NCI-H1930 (cell line): ENCODE measurements around the gene ARPP21.

ENCODE experiments used
- DNase-seq, 2 experiments: peaks; one replicate each; lab custom pipeline; 2025; lab: John Stamatoyannopoulos, UW

ARPP21 gene

DNA sequence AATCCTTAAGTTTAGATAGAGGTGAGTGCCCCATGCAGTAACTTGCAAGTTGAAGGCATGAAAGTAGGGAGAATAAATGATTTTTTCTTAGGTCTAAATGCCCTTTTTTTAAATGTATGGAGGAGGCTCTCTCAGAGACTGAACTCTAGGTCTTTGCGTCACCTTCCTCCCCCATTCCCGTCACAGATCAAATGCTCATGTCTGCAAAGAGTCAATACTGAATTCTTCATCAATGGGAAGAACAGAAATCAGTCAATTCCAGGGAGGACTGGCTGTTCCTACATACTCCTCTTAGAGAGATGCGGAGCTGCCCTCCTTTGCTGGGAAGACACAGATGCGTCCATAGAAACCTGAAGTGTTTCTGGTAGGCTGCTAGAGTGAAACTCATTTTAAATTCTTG lies 98.2 kb downstream of the ARPP21 start:
- no peak for DNase-seq

DNA sequence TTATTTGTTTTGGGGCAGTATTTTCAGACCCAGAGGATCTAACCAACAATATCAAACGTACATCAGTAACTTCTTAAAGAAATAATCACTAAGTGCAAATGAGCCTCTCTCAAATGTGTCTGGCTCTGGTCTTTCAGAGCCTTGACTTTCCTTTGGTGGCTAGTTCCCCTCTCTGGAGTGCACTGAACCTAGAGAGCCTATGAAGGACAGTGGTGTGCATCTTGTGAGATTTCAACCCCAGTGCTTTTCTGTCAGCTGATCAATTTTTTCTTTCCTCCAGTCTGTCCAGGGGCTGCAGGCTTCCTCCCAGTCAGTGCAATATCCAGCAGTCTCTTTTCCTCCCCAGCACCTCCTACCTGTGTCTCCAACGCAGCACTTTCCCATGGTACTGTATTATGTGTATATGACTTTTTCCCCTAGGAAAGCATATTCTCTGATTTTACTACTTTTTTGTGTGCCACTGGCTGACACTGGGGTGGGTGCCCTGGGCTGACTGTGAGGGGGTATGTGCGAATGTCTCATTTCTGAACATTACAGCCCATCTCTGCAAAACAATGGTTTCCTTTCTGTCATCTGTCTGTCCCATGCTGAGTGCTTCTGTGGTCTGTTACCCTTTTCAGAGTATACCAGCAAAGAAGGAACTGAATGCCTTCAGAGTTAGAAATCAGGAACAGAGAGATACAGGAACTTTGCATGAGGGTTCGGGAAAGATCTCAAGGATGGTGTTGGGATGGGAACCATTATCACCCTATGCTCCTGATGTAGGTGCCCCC lies 98.8 kb downstream of the ARPP21 start:
- DNase-seq: no peak

DNA sequence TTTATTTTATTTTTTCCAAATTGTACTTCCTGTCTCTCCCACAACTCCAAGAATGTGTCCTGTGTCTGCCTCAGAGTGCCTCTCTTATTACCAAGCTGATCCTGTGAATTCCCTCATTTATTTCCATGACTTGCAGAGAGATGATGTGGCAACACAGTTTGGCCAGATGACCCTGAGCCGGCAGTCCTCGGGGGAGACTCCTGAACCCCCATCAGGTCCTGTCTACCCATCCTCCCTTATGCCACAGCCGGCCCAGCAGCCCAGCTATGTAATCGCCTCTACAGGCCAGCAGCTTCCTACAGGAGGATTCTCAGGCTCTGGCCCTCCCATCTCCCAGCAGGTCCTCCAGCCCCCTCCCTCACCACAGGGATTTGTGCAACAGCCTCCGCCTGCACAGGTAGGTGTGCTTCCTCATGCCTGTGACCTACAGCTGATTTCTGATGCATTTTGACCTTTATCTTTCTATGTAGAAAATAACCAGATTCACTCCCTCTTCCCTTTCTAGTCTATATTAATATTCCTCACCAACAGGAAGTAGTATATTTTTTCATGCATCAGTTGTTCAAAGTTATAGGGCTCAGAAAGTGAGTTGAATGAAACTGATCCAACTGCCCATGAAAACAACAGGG lies 100.0 kb downstream of the ARPP21 start:
- DNase-seq: no peak

DNA sequence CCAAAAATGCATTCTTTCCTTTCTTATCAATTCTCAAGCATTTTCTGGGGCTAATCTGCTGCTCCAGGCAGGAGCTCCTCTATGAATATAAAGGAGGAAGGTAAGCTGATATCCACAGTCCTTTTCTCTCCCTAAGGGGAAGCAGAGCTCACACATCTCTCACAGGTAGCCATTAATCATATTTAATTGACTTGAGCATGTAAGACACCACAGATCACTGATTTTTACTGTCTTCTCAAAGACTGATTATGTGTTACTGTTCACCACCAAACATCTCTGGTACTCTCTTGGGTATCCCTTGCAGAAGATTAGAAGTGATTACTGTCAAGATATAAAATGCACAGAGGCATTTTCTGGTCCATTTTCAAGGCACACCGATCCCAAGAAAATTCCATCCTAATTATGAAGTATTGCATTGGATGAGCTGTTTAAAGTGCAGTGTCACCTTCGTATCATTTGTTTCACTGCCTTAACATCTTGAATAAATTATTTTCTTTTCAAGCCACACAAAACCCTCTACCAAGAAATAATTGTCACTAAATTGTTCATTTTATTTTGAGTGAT lies 100.7 kb downstream of the ARPP21 start:
- DNase-seq: no peak

DNA sequence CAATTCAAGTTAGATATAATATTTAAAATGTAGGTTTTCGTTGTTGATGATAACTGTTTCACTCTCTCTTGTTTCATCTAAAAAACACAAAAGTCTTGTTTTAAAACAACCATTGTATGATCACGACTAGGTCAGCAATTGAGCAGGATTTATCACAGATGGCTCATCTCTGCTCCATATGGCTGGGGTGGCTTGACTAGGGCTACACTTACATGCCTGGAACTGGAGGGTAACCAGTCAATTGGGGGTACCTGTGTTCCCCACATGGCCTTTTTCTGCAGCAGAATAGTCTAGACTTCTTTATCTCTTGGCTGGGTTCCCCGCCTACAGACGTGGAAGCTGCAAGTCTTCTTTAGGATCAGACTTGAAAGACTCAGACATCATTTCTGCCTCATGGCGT lies 103.9 kb downstream of the ARPP21 start:
- DNase-seq: no peak

DNA sequence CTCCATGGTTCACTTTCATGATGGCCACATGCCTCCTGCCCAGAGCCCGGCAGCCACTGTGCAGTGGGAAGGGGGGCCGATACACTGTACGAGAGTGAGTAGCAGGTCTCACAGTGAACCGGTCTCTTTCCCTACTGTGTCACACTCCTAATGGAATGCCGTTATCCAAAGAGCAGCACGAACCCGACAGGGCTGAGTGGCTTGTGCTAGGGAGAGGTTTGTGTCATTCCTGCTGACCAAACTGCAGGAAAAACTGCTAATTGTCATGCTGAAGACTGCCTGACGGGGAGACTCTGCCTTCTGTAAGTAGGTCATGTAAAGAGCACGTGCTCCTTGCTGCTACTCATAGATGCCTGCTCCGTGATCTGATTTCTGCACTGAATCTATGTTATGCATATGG lies 105.1 kb downstream of the ARPP21 start:
- no peak for DNase-seq

DNA sequence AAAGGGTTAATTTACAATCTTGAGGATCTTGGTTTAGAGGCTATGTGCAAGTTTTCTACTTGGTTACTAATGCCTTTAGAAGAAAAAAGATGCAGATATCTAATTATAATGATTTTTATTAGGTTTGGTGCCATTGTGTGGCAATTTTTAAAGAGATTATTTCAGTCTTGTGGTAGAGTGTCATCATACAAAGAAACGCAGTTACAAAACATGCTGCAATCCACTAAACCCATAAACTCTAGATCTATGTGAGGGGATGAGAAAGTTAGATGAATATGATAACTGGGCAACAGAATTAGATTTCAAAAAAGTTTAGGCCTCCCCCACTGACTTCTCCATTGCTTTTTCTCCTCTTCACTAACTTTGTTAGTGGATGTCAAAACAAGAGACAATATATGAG lies 106.0 kb downstream of the ARPP21 start:
- no peak for DNase-seq

DNA sequence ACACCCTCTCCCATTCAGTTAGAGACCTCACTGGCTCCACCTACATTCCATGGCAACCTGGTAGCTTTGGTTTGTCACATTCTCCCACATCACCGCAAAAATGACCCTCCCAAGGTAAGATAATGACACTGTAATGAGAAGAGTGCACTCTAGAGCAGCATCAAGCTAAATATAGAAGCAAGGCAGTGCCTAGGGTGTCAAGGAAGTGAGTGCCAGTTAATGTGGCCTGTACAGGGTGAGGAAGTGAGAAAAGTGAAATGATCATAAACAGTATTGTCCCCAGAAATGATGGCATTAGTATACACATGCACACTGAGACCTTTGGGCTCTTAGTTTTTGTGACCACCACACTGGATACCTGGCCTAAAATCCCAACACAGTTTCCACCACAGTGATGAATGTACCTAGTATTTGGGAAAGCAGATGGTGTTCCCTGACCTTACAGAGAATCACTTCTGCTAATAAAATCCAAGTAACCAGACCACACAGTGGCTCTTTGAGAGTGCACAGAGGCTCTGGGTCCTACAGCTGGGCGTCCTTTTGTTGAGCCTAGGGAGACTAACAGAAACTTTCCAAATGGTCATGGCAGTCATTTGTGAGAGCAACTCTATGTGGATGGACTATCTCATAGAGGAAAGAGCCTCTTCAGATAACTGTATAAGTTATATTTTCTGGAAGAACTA lies 106.6 kb downstream of the ARPP21 start:
- DNase-seq: no peak

DNA sequence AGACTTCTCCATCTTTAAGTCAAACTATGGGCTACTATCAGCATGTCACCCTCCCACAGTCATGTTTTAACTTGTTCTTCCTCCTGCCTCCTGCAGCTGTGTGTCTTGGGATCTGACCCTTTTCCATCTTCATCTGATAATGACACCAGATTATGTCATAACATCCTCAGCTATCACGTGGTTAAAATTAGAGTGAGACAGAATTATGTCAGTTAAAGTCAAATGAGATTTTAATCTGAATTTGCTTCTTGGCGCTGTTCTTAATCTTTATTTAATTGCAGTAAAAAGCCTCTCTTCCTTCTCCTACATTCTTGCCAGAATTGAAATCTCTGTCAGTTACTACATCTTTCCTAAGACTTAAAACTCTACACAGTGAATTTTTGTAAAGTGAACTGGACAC lies 107.2 kb downstream of the ARPP21 start:
- no peak for DNase-seq

DNA sequence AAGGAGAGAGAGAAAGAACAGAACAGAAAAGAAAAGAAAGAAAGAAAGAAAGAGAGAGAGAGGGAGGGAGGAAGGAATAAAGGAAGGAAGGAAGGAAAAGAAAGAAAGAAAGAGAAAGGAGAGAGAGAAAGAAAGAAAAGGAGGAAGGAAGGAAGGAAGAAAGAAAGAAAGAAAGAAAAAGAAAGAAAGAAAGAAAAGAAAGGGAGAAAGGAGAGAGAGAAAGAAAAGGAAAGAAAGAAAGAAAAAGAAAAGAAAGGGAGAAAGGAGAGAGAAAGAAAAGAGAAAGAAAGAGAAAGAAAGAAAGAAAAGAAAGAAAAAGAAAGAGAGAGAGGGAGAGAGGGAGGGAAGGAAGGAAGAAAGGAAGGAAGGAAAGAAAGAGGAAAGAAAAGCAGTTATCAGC lies 108.8 kb downstream of the ARPP21 start:
- DNase-seq: no peak

DNA sequence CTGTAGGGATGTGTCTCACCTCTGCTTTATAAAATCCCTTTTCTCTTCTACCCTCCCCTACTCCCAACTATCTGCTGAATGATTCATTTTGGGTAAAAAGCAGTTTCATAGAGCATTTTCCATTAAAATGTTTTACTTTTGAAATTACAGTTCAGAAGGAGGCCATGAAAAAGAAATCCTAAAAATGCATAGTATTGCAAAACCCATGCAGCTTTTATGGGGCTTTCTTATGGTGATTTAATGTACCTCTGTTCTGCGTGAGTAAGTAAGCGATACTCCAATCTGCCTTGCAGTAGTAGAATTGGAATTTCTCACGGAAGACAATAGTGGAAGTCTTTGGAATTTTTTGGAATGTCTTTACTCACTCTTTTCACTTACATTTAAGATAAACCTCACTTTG lies 111.9 kb downstream of the ARPP21 start:
- DNase-seq: no peak

DNA sequence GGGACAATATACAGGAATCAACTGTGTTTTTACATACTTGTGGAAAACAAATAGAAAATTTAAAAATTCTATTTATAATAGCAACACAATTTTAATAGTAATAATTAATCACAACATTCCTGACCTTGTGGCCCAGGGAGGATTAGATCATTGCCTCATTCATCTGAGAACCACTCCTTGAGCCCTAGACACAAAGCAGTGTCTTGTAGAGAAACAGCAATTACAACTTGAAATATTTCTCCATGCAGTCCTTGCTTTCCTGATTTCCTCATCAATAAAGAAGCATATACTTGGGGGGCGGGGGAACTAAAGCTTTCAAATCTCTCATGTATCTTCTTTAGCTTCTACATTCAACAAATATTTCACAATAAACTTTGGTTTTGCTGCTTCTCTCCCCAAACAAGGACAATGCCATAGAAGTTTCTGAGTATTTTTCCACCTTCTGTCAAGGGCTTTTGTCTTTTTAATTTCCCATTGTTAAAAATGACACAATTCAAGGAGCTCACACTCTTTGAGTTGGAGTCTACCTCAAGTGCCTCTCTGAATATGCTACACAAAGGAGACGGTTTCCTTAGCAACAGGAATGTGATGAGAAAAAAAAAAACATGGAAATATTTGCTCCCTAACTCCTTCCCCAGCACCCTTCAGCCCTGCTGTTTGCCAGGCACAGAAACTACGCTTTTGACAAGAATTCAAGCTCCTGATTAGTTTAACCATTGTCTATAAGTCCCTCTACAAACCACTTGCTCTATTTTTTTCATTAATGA lies 118.8 kb downstream of the ARPP21 start:
- DNase-seq: no peak

DNA sequence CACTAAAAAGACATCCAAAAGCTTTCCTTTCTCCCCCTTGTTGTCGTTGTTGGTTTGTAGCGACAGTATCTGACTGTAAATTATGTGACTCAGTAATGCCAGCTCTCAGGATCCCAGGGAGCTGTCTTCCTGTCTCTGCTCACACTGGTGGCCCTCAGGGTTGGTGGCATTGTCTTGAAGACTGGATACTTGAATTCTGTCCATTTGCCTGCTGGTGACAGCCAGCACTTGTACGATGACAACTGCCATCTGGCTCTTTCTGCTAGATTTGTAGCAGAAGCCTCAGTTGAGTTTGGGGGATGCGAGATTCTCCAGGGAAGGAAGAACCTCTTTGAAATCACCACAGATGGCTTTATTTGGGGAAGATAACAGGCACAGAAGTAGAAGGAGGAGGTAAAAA lies 120.8 kb downstream of the ARPP21 start:
- no peak for DNase-seq

DNA sequence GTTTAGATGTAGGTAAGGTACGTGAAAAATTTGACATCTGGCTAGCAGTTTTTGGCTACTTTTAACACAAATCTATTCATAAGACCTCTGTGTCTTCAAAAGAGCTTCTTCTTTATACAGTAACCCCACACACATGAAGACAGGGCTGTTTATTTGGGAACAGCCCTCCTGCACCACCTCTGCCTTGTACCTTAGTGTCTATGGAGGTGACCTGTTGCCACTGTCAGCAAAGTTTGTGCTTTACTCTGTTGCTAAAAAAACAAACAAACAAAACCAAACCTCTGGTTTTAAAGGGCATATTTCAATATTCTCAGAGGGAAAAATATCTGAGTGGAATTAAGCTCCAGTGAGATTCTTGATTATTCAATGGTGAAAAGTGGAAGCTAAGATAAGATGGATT lies 122.0 kb downstream of the ARPP21 start:
- no peak for DNase-seq

DNA sequence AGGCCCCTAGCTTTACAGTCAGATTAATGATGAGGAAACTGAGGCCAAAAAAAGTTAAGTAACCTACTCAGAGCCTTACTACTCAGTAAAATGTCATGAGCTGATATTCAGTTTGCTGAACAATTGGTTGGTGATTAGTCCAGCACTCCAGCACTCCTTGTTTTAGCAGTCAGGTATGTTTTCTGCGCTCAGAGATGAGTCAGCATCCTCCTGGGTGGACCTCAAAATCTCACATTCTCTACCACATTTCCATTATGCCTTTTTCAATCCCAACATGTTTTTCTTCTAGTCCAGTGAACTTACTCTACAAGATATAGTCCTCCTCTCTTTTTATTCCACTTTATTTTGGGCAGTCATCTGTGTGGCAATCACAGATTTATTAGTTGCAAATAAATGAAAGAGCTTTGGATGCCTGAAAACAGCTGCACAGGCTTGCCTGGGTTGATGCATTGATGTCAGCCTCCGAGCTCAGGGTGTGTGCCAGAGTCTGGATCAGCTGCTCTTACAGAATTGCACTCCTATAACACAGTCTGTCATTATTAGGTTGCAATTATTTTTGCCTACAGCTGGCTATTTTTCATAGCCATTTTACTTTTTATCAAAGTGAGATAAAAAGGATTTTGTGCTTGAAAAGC lies 133.2 kb downstream of the ARPP21 start:
- DNase-seq: no peak

DNA sequence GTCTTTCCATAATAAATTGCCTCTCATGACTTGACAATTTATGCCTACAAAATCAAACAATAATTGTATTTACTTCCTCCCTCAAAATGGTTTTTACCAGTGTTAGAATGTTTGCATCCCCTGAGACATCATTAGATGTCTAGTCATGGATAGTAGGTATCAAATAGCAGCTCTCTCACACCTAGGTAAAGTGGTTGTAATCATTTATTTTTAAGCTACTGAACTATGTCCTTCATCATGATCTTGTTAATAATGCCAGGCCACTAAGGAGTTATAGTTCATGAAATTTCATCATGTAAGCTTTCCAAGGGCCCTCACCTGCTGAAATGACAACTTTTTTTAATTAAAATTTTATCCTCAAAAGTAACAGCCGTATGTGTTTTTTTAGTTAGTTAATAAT lies 134.1 kb downstream of the ARPP21 start:
- no peak for DNase-seq

DNA sequence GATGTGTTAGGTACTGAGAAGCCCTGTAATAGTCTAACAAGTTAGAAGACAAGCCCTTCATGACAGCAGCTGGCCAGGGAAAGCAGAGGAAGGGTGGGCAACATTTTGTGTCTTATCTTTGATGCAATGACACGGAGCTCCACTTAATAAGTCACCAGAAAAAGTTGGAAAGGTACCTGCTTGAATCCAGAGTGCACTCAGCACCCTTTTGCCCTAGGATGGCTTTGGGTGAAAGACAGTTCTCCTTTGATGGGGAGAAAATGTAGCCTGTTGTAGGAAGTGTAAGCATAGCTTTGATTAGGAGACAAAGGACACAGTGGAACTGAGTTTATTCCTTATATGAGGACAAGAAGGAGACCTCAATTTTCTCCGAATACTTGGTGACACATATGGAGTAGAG lies 137.0 kb downstream of the ARPP21 start:
- DNase-seq: no peak

DNA sequence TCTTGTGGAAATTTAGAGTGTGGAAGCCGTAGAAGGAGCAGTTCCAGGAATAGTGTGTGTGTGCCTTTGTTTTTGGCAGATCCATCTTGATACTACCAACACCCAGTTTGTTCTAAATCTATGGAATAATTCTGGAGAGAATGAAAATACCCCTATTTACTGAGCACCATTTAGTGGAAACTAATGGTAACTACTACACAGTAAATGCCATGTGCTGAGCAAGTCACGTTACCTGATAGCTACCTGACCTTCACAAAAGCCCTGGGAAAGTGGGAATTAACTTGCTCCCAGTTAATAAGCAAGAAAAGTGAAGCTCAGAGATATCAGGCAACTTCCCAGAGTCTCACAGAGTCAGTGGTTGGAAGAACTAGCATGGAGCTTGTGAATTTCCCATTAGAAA lies 137.7 kb downstream of the ARPP21 start:
- DNase-seq: no peak

DNA sequence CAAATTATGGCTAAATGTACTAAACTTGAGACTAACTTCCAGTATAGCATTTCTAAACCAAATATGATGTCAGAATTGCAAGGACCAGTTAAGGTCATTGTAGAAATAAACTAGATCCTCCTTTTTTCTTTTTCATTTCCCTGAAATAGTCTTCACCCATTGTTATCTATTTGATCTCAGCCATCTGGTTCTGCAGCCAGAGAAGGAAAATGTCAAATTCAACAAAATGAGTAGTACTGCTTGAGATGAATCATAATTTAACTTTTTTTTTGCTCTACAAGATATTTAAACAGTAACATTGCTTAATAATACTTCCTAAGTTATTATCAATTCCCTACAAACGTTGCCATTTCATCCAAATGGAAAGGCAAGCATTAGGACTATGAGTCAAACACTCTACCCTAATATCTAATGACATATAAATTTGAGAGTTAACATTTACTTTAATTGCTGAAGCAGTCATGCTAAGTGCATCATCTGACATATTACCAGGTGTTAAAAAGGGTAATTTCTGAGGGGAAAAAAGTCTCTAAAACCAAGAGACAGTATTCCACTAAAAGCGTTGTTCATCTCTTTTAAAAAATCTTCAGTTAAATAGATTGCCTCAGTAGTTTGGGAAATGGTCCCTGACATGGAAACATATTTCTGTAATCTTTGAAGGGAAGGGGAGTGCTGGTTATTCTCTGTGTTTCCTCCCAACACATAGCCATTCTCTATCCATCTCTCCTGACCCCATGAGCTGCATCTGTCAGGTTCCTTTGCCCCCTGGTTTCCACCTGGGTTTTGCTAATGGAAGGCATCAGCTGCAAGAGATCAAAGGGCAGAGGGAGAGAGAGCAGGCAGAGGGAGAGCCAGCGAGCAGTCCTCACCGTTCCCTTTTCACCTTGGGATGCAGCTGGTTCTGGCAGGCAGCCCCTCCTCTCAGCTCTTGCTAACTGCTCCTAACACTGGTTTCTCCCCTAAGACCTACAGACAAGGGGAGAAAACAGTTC lies 138.5 kb downstream of the ARPP21 start:
- no peak for DNase-seq

DNA sequence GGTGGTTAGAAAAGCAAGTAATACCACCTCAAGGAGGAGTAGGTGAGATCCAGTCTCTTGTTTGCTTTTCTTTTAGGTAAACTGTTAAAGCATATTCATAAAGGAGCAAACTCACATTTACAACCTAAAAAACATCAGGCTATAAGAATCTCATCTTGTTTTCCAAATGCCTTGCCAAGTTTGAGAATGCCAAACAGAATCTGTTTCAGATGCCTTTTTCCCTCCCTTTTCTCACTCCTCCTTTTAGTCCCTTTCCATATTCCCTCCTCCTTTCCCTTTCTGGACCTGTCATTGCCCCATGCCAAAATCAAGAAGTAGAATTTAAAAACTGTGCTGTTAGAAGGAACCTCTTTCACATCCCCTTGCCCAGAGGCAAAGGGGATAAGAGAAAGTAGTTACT lies 140.3 kb downstream of the ARPP21 start:
- DNase-seq: no peak

DNA sequence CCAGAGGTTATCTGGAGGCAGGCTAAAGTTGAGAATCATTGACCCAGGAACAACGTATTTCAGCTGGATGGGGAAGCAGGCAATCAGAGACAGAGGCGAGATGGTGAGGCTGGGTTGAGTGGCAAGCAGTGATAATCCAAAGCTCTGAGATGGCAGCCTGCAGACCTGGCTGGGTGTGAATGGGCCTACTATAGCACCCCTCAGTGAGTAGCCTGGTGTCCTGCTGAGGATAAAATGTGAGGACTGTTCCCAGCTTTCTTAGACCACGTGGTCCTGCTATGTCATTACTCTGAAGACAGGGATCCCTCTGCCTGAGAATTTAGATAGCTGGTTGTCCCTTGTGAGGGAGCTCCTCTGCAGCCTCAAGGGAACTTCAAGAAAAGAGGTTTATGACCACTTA lies 141.5 kb downstream of the ARPP21 start:
- no peak for DNase-seq
